Hematopoietic multipotent progenitor cell treated with erythropoietin and hydrocortisone succinate and interleukin-3 and kit ligand, for 15 days (in vitro differentiated cells): Measurements from ENCODE around the gene NMRK2.
"Not testable (repeated sequence)": the region's sequence is repeated elsewhere in the genome, so short reads cannot be mapped to it uniquely, and the experiment has no call there.

Source experiments
- DNase-seq: peaks from one replicate; pipeline ENCODE4 v3.0.0-alpha.2; 2015; ENCODE audit warnings: low spot score

Gene NMRK2

GRCh38 chr19:3964256-3965194, 31.7 kb downstream of the NMRK2 start:
- no peak for DNase-seq

GRCh38 chr19:3966051-3967017, 33.5 kb downstream of the NMRK2 start:
- no peak for DNase-seq

- DNase-seq: not testable (repeated sequence)
These were observed 35.1 kb downstream of the NMRK2 start for GRCh38 chr19:3967983-3968382.

- no peak for DNase-seq
These were observed 35.9 kb downstream of the NMRK2 start for GRCh38 chr19:3968556-3969434.

GRCh38 chr19:3969435-3970312, 36.8 kb downstream of the NMRK2 start:
- DNase-seq: no peak

DNA sequence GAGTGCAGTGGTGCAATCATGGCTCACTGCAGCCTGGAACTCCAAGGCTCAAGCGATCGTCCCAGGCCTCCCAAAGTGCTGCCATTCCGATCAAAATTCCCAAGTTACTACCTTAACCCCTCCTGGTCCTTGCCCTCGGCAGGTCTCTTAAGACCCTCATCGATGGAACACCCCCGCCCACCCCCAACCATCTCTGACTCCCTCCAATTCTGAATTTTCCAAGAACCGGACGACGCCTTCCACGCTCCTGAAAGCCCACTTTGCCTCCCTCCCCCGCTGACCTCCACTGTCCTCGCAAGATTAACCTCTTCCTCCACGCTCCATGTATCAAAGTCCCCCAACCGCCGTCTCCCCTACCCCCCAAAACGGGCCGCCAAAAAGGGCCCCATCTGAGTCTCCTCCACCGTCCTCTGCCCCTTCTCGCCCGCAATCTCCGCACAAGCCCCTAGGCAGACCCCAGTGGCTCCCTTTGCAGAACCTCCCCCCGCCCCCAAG, 37.5 kb downstream of the NMRK2 start:
- no peak for DNase-seq

DNA sequence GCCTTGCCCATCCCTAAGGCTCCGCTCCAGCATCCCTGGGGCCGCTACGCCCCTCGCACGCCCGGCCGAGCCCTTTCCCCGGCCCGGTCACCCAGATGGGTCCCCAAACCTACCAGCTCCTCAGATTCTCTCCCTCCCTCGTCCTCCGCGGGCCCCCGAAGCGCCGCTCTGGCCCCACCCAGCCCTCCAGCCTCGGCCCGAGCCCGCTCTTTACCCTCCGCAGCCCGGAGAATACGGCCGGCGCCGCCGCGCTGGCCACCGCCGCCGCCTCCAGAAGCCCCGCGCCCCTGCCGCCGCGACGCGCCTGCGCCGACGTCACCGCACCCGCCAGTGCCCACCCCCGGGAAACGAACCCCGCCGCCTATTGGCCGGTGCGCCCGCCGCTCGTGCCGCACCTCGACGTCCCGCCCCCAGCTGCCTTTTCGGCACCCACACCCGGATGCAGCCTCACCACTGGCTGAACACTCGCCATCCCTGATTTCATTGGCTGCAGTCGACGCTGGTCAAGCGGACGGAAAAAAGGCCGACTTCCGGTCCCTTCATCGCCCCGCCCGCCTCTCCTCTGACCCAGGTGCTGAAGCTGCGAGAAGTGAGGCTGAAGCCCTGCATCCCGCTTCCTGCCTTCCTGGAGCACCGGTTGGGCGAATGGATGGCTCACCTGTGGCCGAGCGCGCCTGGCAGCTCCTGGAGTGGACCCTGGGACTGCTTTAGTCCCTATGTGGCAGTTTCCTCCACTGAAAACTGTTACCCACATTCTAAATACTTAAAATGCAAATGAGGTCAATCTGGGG, 38.1 kb downstream of the NMRK2 start, which contains the start of gene DAPK3:
DAPK3 (minus strand) TSS at position 292 of the 791 bp plus-strand sequence. CDS start 1,364 bp downstream, outside the sequence.
- DNase-seq: peak; percentile 96

- DNase-seq: no peak
These were observed 42.3 kb downstream of the NMRK2 start for GRCh38 chr19:3975144-3975543.

GRCh38 chr19:3975637-3976087, 42.8 kb downstream of the NMRK2 start:
- no peak for DNase-seq

GRCh38 chr19:3976495-3977241, 43.8 kb downstream of the NMRK2 start:
- DNase-seq: no peak

DNA sequence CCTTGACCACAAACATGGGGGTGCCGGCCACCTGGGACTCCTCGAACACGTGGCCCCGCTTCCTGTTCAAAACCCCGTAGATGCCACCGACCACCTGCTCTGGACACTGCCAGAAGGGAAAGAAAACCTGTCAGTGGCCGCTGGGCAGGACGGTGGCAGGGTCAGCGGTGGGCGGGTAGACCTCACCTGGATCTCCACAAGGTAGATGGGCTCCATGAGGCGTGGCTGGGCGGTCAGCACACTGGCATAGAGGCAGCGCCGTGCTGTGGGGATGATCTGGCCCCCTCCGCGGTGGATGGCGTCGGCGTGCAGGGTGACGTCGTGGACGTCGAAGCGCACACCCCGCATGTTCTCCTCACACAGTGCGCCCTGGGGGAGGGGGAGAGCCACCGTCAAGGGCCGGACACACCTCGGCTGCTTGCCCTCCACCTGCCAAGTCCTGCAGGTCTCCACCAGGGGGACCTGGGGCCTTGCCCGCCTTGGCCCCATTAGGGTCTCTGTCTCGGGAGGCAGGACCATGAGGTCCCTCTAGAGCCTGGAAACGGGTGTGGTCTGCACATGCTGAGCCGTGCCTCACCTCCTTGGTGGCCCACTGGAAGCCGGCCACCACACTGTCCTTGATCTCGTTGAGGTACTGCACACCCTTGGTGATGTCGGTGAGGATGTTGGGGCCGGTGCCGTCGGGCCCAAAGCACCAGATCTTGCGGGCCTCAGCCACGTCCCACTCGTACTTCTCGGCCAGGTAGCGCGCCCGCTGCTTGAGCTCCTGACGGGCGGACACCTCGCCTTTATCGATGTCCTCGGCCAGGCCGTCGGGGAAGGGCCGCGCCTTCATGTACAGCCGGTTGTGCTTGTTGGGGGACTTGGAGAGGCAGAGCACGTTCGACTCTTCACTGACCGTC, 44.6 kb downstream of the NMRK2 start:
- DNase-seq: no peak

- no peak for DNase-seq
These were observed 45.3 kb downstream of the NMRK2 start for GRCh38 chr19:3978145-3978544.

DNA sequence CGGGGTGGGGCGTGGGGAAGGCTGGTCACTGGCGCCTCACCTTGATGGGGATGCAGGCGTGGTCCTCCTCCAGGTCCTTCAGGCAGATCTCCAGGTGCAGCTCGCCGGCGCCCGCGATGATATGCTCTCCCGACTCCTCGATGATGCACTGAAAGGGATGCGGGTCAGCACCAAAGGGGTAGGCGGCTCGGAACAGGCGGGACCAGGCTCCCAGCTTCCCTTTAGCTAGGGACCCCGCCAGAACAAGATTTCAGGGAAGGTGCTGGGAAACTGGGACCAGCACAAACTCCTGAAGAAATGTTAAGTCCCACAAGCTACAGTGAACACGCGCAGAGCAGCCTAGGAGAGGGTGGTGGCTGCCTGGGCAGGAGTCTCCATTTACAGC, 46.4 kb downstream of the NMRK2 start:
- no peak for DNase-seq

DNA sequence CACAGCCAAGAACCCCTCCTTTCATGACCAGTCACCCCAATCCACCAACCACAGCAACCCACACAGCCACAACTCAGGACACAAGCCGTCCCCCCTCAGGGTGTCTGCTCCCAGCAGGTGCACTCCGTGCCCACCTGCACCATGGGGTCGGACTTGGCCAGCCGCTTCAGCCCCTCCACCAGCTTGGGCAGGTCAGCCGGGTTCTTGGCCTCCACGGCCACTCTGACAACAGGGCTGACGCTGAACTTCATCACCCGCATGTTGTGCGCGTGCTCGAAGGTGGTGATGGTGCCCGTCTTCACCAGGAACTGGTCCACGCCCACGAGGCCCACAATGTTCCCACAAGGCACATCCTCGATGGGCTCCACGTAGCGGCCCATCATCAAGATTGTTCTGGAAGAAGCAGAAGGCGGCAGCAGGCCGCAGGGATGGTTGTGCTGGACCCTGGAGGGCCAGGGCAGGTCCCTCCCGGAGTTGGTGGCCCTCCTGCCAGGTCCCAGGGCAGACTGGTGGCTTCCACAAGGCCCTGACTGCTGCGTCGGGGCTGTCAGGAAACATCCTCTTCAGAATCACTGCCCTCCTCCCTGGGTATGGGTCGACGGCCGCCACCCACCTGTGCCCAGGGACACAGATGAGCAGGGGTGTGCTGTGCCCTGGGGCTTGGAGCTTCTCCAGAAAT, 46.9 kb downstream of the NMRK2 start:
- DNase-seq: no peak

DNA sequence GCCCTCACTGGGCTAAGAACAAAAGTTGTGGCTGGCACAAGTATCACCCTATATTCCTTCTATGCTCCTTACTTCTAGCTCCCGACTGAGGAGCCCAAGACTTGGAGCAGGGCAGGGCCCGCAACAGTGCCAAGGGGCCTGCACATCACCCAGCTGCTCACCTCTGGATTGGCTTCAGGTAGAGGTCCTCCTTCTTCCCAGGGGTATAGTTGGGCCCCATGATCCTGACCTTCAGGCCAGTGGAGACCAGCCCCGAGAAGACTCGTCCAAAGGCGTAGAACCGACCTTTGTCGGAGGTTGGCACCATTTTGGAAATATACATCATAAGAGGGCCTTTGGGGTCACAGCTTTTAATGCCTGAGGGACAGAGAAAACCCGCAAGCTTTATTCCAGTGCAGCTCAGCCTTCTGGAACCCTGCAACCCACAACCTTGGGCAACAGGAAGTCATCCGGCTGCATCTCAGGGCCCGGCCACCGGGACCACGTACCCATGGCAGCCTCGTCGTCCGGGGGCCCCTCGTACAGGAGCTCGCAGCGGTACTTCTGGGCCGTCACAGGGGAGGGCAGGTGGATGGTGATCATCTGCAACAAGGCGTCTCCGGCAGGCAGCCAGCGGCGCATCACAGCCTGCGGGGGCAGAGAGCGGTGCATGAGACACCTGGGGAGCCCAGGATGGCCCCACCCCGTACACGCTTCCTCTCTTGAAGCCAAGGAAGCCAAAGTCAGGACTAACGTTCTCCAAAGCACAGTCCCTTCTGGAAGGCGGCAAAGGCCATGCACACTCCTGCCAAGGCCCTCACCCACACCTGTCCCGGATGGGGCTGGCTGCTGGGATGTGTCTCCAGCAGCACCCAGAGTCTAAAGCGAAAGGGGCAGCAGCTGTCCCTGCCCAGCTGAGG, 47.7 kb downstream of the NMRK2 start:
- no peak for DNase-seq

DNA sequence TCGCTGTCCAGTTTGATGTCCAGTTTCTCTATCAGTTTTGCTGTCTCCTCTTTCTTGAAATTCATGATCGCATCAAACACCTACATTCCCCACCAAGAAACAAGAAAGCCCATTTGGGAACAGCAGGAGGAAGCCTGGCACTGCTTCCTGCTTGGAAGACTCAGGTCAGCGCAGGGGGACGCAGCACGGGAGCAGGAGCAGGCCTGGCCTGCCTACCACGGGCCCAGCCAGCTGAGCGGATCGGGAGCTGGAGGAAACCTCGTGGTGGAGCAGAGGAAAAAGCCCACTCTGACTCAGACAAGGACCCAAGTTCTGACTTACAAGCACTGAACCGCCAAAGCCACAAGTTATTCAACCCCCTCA, 48.5 kb downstream of the NMRK2 start:
- DNase-seq: no peak
